K562 (cell line): ENCODE measurements around the gene RPP38. TPM values are rescaled to one million over a fixed set of nuclear protein-coding genes. Genes with fewer than 3 reads are reported as not detected.

Experiments
- BRCA1 ChIP-seq, 2 experiments: fragments of 450-650 bp in 1 of 2; sonication (generic) in 1 of 2; formaldehyde crosslinking in 1 of 2; IDR thresholded peaks; 2 replicates each; pipeline versions ENCODE4 v1.5.0 to v1.6.1; 2017 to 2020; ENCODE audit warnings: mild to moderate bottlenecking in 1 of 2, missing genetic modification reagents in 1 of 2
- BRD4 ChIP-seq: fragments of 200-600 bp; sonication (generic); IDR thresholded peaks from 2 replicates; pipeline ENCODE4 v1.6.1; 2017; ENCODE audit warnings: inconsistent platforms
- CBFB ChIP-seq: sonication (generic); formaldehyde crosslinking; IDR thresholded peaks from 2 replicates; pipeline ENCODE4 v1.4.0; 2020; ENCODE audit warnings: mild to moderate bottlenecking, missing genetic modification reagents
- CHCHD3 ChIP-seq: fragments of 250-450 bp; sonication (Bioruptor Pico); IDR thresholded peaks from 2 replicates; pipeline ENCODE4 v2.1.2; 2022; ENCODE audit warnings: mild to moderate bottlenecking
- DACH1 ChIP-seq: fragments of 450-650 bp; IDR thresholded peaks from 2 replicates; pipeline ENCODE4 v1.6.1; 2018; ENCODE audit not compliant: partially characterized antibody
- EZH2 ChIP-seq: IDR thresholded peaks from 2 replicates; pipeline ENCODE4 v1.6.1; 2012; ENCODE audit warnings: low read depth, mild to moderate bottlenecking, inconsistent platforms, low read length, borderline replicate concordance
- GTF2F1 ChIP-seq: IDR thresholded peaks from 2 replicates; pipeline ENCODE4 v1.6.1; 2011; ENCODE audit warnings: low read depth, low read length, improper control_type of control experiment
- ILK ChIP-seq: fragments of 450-650 bp; IDR thresholded peaks from 2 replicates; pipeline ENCODE4 v1.6.1; 2016; ENCODE audit warnings: missing genetic modification characterization, low read depth, mild to moderate bottlenecking, missing compliant biosample characterization, moderate library complexity, borderline replicate concordance
- MTA3 ChIP-seq: fragments of 450-650 bp; formaldehyde crosslinking; IDR thresholded peaks from 2 replicates; pipeline ENCODE4 v1.6.1; 2017; ENCODE audit warnings: mild to moderate bottlenecking, borderline replicate concordance
- NFYB ChIP-seq: IDR thresholded peaks from 2 replicates; pipeline ENCODE4 v1.6.1; 2011; ENCODE audit warnings: mild to moderate bottlenecking, moderate library complexity; ENCODE audit not compliant: insufficient read length; ENCODE audit errors: extremely low read depth
- RAD21 ChIP-seq, 2 experiments: fragments of 250-450 bp in 1 of 2; fragments of 450-650 bp in 1 of 2; sonication (Bioruptor Pico) in 1 of 2; formaldehyde crosslinking in 1 of 2; IDR thresholded peaks in 1 of 2; conservative IDR thresholded peaks in 1 of 2; 2 replicates each; pipeline versions ENCODE4 v1.4.0 to v1.8.0; 2020 to 2022; ENCODE audit warnings: mild to moderate bottlenecking in 2 of 2, moderate library complexity in 1 of 2
- SP2 ChIP-seq: IDR thresholded peaks from 2 replicates; pipeline ENCODE4 v1.6.1; 2011; ENCODE audit warnings: mild to moderate bottlenecking, low read depth, low read length, moderate library complexity; ENCODE audit not compliant: poor library complexity, severe bottlenecking; ENCODE audit errors: extremely low read depth
- SREBF1 ChIP-seq: fragments of 150-350 bp; IDR thresholded peaks from 2 replicates; pipeline ENCODE4 v1.6.1; 2014; ENCODE audit warnings: antibody characterized with exemption, low read depth, low read length, borderline replicate concordance
- ZBTB7A ChIP-seq: IDR thresholded peaks from 2 replicates; pipeline ENCODE4 v1.6.1; 2011; ENCODE audit warnings: low read depth, mild to moderate bottlenecking, low read length, moderate library complexity, borderline replicate concordance; ENCODE audit not compliant: control insufficient read depth
- ZFPM2 ChIP-seq: fragments of 250-450 bp; sonication (Bioruptor Pico); IDR thresholded peaks from 2 replicates; pipeline ENCODE4 v1.5.1; 2022; ENCODE audit warnings: mild to moderate bottlenecking
- ZNF263 ChIP-seq: sonication (generic); formaldehyde crosslinking; IDR thresholded peaks from 2 replicates; pipeline ENCODE4 v1.8.0; 2022; ENCODE audit warnings: mild to moderate bottlenecking, missing genetic modification reagents, borderline replicate concordance
- ZSCAN32 ChIP-seq: fragments of 450-650 bp; formaldehyde crosslinking; IDR thresholded peaks from 2 replicates; pipeline ENCODE4 v1.4.0; 2020; ENCODE audit warnings: mild to moderate bottlenecking, moderate library complexity
- polyA plus RNA-seq, 8 experiments: library from polyadenylated mRNA; depleted of rRNA in 4 of 8; stranded (reverse) in 5 of 8; unstranded in 3 of 8; fragments of >200 nt; fragmentation: Nextera tagmentation in 2 of 8; fragmentation: Illumina TruSeq in 1 of 8; extraction: Ambion mirVana in 2 of 8; extraction: Trizol in 1 of 8; gene quantifications; 2 replicates each; pipeline versions ENCODE4 v1.2.1 to v1.2.3, GENCODE V29; 2011 to 2014; ENCODE audit warnings: inconsistent platforms in 1 of 8, missing spikeins in 1 of 8
- total RNA-seq, 7 experiments: library from RNA; depleted of rRNA in 6 of 7; stranded (reverse); fragments of >200 nt in 6 of 7; fragmentation: Illumina TruSeq in 2 of 7; extraction: Trizol in 2 of 7; gene quantifications; 2 replicates each; pipeline versions ENCODE4 v1.2.1 to v1.2.3, GENCODE V29; 2011 to 2021; ENCODE audit warnings: low replicate concordance in 1 of 7
- TF ChIP-seq, protein P1 (sequence below), 2 experiments: IDR thresholded peaks in 1 of 2; conservative IDR thresholded peaks in 1 of 2; 2 replicates each; pipeline ENCODE4 v1.6.1; 2016; ENCODE audit warnings: low read depth in 2 of 2, mild to moderate bottlenecking in 1 of 2, missing compliant biosample characterization in 1 of 2, missing genetic modification characterization in 1 of 2, moderate library complexity in 1 of 2
- TF ChIP-seq, protein P2 (sequence below): sonication (generic); formaldehyde crosslinking; IDR thresholded peaks from 2 replicates; pipeline ENCODE4 v1.9.0; 2022; ENCODE audit warnings: mild to moderate bottlenecking, missing genetic modification reagents
- TF ChIP-seq, protein P3 (sequence below): fragments of 450-650 bp; formaldehyde crosslinking; IDR thresholded peaks from 2 replicates; pipeline ENCODE4 v1.4.0; 2020; ENCODE audit warnings: mild to moderate bottlenecking, mixed read lengths
- TF ChIP-seq, protein P4 (sequence below): fragments of 250-450 bp; sonication (Bioruptor Pico); IDR thresholded peaks from 2 replicates; pipeline ENCODE4 v1.5.0; 2020; ENCODE audit warnings: mild to moderate bottlenecking

RPP38 gene
- total and polyA plus RNA-seq, 9 of the 15 experiments (the other 6 are each of a cell fraction or from before 2014, with no cell fraction given): 26.3 to 58.6 (median 33.8) TPM

DNA sequence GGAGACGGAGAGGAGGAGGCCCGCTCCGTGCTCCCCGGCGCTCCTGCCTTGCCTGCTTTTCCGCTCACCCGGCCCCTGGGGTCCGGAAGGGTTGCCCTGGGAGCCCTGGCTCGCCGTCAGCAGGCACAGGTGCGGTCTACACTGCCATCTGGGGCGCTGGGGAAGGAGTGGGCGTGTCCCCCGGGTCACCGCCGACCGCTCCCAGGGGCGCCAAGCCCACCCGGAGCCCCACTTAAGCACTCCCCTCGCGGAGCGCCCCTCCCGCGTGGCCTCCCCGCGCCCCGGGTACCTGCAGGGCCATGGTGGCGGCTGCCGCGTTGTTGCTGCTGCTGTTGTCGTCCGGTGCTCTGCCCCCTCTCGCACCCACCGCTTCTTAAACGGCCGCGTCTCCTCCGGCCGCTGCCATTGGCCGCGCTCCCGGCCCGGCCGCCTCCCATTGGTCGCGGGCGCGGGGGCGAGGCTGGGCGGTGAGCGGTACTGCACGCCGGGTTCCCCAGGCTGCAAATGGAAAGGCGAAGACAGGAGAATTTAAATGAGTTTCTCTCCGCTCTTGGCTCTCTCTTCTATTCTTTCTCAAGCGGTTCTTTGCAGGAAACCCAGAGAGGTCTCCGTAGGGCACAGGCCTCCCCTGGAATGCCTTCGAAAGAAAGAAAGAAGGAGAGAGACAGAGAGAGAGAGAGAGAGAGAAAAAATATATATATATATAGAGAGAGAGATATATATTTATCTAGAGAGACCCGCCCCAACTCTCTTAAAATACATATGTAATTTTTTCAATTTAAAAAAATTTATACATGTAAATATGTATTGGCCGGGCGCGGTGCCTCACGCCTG lies 8.5 kb upstream of the RPP38 start, which contains the start of gene ACBD7 (continued):
- TF ChIP-seq, protein P1, sequence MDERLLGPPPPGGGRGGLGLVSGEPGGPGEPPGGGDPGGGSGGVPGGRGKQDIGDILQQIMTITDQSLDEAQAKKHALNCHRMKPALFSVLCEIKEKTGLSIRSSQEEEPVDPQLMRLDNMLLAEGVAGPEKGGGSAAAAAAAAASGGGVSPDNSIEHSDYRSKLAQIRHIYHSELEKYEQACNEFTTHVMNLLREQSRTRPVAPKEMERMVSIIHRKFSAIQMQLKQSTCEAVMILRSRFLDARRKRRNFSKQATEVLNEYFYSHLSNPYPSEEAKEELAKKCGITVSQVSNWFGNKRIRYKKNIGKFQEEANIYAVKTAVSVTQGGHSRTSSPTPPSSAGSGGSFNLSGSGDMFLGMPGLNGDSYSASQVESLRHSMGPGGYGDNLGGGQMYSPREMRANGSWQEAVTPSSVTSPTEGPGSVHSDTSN (CRISPR knock-in tag; IDR thresholded peaks at IDR 0.05; ENCODE audit: low read depth): no peak
- TF ChIP-seq, protein P1 (tag; conservative IDR thresholded peaks at IDR 0.05; ENCODE audit: low read depth): no peak
- TF ChIP-seq NFYB (peak; percentile 89), GTF2F1 (no peak), ZSCAN32 (CRISPR knock-in tag) (no peak), ZFPM2 (CRISPR knock-in tag) (no peak), ZBTB7A (peak; percentile 67; the same call in 1 of the 2 replicates), RAD21 (CRISPR knock-in tag; conservative IDR thresholded peaks at IDR 0.05 in 1 of 2, IDR thresholded peaks at IDR 0.05 in 1 of 2) (no peak), SREBF1 (no peak), EZH2 (no peak), MTA3 (peak; percentile 52; the same call in 1 of the 2 replicates), ZNF263 (CRISPR knock-in tag) (peak; percentile 84), ILK (tag) (no peak), CBFB (CRISPR knock-in tag) (no peak), CHCHD3 (CRISPR knock-in tag) (no peak), SP2 (peak; percentile 13), DACH1 (no peak), BRCA1 (IDR thresholded peaks at IDR 0.05) (no peak), BRCA1 (CRISPR knock-in tag; IDR thresholded peaks at IDR 0.05) (no peak), BRD4 (no peak)
- TF ChIP-seq, protein P2, sequence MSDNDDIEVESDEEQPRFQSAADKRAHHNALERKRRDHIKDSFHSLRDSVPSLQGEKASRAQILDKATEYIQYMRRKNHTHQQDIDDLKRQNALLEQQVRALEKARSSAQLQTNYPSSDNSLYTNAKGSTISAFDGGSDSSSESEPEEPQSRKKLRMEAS (CRISPR knock-in tag): peak; percentile 55; the same call in 1 of the 2 replicates
- TF ChIP-seq, protein P3, sequence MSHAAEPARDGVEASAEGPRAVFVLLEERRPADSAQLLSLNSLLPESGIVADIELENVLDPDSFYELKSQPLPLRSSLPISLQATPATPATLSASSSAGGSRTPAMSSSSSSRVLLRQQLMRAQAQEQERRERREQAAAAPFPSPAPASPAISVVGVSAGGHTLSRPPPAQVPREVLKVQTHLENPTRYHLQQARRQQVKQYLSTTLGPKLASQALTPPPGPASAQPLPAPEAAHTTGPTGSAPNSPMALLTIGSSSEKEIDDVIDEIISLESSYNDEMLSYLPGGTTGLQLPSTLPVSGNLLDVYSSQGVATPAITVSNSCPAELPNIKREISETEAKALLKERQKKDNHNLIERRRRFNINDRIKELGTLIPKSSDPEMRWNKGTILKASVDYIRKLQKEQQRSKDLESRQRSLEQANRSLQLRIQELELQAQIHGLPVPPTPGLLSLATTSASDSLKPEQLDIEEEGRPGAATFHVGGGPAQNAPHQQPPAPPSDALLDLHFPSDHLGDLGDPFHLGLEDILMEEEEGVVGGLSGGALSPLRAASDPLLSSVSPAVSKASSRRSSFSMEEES (CRISPR knock-in tag): no peak
- TF ChIP-seq, protein P4, sequence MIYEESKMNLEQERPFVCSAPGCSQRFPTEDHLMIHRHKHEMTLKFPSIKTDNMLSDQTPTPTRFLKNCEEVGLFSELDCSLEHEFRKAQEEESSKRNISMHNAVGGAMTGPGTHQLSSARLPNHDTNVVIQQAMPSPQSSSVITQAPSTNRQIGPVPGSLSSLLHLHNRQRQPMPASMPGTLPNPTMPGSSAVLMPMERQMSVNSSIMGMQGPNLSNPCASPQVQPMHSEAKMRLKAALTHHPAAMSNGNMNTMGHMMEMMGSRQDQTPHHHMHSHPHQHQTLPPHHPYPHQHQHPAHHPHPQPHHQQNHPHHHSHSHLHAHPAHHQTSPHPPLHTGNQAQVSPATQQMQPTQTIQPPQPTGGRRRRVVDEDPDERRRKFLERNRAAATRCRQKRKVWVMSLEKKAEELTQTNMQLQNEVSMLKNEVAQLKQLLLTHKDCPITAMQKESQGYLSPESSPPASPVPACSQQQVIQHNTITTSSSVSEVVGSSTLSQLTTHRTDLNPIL (CRISPR knock-in tag): no peak
